HG03520 (cell line): ENCODE results near the gene RPL36.

Experiments
- ATAC-seq: cut with Tn5 transposase; IDR thresholded peaks from one replicate; pipeline ENCODE4 v1.9.1; 2021; ENCODE audit warnings: mild to moderate bottlenecking, moderate library complexity; ENCODE audit not compliant: unreplicated experiment

Gene RPL36

DNA sequence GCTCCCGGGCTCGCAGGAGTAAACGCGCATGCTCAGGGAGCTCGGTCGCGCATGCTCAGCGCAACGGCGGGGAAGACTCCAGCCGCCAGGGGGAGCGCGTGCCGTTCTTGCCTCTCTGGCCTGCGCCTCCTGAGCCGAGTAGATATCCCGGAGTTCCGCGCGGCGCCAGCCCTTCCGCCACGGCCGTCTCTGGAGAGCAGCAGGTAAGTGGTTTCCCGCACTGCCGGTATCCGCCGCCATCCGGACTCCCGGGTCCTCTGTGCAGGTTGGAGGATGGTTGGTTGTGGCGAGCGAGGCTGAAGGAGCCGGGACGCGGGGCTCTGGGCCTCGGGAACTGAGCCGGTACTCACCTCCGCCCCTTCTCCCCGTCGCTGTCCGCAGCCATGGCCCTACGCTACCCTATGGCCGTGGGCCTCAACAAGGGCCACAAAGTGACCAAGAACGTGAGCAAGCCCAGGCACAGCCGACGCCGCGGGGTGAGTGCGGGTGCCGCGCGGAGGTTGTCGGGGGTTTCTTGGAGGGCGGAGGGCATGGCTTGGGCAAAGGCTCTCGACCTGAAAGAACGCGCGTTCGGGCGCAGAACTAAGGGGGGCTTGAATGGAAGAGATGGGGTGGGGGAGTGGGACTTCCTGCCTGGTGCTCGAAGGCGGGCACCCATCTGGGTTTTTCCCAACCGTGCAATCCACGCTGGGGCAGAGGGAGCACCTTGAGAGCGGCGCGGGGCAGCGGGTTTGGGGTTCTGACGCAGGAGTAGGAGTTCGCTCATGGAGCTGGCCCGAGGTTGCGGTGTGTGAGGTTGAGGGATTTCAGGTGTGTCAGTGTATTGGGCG is at the start of gene RPL36:
TSS of gene RPL36 (plus strand) at position 171 of the 830 bp plus-strand sequence. CDS start at position 384, 213 bp downstream.
- peak; percentile 43 for ATAC-seq

- ATAC-seq: no peak
Observed at GRCh38 chr19:5641171-5641570, 48.9 kb upstream of the RPL36 start.

DNA sequence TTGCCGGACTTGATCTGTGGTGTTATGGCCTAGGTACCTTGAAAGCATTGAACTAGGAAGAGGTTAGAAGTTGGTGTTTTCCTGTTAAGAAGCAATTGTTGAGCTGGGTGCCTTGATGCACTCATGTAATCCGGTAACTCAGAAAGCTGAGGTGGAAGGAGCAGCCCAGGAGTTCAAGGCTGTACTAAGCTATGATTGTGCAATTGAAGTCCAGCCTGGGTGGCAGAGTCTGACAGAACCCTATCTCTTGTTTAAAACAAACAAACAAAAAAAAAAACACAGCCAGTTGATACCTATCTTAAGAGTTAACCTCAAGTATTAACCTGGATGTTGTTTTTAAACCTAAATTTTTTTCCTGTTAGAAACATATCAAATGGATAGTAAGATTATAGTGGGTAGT is 47.9 kb upstream of the RPL36 start:
- ATAC-seq: no peak

DNA sequence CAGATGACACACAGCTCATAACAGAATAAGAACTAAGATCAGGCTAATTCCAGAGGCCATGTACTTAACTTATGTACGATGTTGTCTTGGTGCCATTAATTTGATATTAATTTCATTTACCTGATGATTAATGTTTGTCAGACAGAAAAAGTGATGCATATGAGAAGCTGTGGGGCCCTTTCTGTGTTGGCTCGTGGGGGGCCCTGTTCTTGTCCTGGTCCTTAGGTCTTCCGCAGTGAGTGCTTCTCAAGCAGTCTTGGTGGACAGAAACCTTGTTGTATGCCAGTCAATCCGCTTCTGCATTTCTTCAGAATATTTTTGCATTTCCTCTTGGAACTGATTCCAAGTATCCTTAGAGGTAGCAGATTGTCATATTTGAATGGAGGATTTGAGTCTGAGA is 47.0 kb upstream of the RPL36 start:
- no peak for ATAC-seq

GRCh38 chr19:5644037-5644436 is 46.1 kb upstream of the RPL36 start:
- no peak for ATAC-seq

- no peak for ATAC-seq
Observed at GRCh38 chr19:5645409-5645808, 44.7 kb upstream of the RPL36 start.

DNA sequence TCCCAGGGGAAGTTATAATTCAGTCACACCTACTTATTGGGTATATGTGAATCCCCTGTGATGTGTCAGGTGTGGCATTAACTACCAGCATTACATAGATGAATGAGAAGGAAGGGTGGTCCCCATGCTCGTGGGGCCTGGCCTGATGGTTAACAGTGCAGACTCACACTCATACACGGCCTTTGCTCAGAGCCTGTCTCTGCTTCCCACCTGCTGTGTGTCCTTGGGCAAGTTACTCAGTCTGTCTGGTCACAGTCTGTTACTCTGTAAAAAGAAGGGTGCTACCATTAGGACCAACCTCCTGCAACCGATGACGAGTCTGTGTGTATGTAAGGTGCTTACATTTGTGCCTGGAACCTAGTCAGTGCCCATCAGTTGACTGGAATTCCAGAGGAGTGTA is 43.4 kb upstream of the RPL36 start:
- no peak for ATAC-seq

- ATAC-seq: no peak
Observed at GRCh38 chr19:5648464-5648863, 41.6 kb upstream of the RPL36 start.

- no peak for ATAC-seq
Observed at GRCh38 chr19:5651361-5651760, 38.7 kb upstream of the RPL36 start.

DNA sequence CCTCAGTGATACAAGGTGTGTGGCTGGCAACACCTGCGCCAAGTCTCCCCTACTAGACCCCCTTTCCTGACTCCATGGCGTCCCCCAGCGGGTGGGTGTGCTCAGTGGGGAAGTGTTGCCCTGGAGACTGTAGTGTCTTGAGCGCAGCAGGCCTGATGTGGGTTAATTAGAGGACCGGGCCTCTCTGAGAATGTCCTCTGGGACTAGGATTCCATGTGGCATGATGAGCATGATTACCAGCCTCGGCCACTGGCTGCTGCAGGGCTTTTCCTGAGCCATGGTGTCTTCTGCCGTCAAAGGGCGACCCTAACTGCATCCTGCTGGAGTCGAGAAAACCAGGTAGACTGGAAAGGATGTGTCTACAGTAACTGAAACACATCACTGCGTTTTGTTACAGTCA is 37.8 kb upstream of the RPL36 start:
- ATAC-seq: no peak

DNA sequence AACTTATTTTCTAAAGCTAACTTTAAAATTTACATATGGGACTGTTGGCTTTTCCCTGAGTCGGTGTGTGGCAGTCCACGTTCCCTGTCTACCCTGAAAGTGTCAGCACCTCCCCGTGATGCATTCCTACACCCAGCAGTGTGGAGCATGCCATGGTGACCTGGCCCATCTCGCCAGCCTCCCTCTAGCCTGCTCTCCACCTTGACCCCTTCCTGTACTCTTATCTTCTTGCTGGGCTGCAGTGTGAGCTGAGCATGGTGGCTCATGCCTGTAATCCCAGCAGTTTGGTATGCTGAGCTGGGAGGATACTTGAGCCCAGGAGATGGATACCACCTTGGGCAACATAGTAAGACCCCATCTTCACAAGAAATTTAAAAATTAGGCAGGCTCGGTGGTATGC is 35.2 kb upstream of the RPL36 start:
- ATAC-seq: no peak

DNA sequence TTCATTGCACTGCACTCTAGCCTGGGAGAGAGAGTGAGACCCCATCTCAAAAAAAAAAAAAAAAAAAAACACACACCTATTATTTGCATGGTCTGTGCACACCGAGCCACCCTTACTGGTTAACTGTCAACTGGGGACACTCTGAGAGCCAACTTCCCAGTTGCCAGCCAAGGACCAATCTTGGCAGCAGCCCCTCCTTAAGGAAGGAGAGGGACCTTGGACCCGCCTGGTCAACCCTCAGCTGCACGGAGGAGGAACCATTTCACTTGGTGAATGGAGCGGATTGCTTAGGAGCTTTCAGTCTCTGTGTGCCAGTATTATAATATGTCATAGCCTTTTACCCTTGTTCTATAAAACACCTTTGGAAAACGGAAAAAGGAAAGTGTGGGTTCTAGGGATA is 34.7 kb upstream of the RPL36 start:
- no peak for ATAC-seq

GRCh38 chr19:5661483-5661882 is 28.6 kb upstream of the RPL36 start:
- no peak for ATAC-seq

- no peak for ATAC-seq
Observed at GRCh38 chr19:5663904-5664303, 26.2 kb upstream of the RPL36 start.

GRCh38 chr19:5664515-5664914 is 25.6 kb upstream of the RPL36 start:
- no peak for ATAC-seq

DNA sequence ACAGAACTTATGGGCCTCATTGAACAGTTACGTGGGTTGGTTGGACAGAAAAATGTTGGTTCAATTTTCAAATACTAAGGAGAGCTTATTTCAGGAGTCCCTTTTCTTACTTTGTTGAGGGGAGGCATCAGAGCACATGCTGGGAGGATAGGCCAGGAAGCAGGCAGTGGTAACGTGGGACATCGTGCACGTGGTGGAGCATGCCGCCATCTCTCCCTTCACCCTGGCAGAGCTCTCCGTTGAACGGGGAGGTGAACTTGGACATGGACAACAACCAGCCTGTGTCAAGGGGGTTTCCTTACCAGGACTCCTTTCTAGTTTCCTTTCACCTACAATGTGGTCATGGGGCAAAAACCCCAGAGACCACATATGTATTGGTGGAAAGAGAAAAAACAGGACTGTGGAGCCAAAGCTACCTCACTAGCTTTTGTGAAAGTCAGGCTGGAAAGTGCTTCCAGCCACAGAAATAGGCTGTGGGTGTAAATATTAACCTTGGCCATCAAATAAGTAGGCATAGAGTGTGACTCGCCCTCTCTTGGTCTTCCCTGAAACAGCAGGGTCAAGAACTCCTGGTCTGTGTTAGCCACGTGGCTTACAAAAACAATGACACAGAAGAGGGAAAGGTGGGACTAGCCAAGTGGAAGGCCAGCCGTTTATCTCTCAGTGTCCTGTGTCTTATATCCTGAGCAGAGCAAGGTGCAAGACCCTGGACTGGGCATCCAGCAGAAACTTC is 24.1 kb upstream of the RPL36 start:
- ATAC-seq: no peak

GRCh38 chr19:5666921-5667610 is 23.0 kb upstream of the RPL36 start:
- no peak for ATAC-seq

DNA sequence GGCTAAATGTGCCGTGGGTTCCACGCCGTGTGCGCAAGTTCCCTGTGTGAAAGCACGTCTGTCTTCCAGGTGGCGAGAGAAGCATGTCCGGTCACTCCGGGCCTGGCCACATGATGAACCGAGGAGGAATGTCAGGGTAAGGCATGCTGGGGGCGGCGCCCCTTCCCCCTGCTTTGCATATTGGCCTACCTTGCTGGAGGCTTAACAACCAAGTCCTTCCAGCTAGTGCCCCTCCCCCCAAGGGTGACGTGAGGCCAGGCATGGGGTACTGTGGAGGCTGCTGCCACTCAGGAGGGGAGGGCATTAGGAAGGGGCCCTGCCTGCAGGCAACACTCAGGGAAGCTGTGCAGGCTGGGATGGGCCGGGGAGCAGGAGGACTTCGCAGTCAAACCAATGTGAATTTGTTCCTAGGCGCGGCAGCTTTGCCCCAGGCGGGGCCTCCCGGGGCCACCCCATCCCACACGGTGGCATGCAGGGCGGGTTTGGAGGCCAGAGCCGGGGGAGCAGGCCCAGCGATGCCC is 22.3 kb upstream of the RPL36 start:
- no peak for ATAC-seq

DNA sequence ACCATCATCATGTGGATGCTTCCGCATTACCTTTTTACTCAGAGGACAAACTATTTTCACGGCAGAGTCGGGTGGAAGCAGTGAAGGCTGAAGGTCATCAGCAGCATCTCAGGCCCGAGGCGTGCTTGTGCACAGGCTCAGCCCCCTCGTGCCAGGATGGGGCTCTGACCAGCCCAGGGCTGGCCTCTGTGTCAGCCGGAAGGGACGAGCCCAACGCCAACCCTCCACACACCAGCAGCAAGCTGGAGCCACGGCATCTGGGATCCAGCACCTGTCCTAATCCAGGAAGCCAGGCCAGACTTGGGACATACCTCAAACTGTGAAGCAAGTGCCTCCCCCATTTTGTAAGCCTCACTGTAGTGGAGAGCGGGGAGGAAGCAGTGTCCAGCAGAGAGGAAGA is 20.9 kb upstream of the RPL36 start:
- ATAC-seq: no peak

DNA sequence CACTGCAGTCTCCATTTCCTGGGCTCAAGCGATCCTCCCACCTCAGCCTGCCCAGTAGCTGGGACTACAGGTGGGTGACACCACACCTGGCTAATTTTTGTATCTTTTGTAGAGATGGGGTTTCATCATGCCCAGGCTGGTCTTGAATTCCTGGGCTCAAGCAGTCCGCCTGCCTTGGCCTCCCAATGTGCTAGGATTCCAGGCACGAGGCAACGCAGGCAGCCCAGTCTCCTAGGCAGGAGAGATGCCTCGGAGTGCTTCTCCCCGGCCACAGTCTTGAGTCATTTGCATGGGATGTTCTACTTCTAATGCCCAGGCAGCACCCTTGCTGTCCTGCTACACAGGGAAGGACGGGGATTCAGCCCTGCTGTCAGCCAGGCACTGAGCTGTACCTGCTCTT is 18.5 kb upstream of the RPL36 start:
- ATAC-seq: no peak

DNA sequence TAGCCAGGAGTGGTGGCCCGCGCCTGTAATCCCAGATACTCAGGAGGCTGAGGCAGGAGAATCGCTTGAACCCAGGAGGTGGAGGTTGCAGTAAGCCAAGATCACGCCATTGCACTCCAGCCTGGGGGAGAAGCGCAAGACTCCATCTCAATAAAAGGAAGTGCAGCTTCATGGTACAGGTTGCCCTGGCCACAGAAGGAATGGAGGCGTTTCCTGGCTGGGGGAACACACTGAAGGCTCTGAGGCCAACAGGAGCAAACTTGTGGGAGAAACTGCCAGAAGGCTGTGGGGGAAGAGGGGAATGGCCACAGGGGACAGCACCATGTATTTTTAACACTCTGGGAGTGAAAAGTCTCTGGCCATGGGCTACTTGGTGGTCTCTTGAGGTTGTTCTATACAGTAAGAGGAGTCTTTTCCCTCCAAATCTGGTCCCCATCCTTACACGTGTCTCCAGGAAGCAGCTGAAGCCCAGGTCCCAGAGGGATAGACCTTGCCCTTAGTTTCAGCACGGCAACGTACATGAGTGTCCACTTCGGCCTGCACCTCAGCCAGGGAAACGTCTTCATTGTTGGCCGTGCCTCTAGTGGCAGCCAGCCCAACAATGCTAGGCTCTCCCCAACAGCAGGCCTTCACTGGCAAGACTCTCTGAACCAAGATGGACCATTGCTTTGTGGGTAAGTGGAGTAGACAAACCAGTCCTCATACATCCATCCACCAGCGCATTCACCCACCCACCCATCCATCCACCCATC is 17.2 kb upstream of the RPL36 start:
- no peak for ATAC-seq
